ENCODE results near the gene PLA2G5.

DNA sequence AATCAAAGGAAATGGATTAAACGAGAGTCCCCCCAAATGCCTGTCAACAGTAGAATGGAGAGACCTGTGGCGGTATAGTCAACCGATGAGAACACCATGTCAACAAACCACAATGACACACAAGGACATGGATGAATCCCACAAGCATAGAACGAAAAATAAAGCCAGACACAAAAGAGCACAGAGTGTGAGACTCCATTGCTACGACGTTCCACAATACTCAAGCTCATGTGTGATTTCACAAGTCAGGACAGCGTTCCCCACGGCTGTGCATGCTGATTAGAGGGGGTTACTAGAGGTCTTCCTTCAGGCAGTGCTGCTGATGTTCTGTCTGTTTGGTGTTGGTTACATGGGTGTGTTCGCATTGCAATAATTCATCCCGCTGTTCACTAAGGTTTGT lies 55.1 kb downstream of the PLA2G5 start:
- TF ChIP-seq, protein P1, sequence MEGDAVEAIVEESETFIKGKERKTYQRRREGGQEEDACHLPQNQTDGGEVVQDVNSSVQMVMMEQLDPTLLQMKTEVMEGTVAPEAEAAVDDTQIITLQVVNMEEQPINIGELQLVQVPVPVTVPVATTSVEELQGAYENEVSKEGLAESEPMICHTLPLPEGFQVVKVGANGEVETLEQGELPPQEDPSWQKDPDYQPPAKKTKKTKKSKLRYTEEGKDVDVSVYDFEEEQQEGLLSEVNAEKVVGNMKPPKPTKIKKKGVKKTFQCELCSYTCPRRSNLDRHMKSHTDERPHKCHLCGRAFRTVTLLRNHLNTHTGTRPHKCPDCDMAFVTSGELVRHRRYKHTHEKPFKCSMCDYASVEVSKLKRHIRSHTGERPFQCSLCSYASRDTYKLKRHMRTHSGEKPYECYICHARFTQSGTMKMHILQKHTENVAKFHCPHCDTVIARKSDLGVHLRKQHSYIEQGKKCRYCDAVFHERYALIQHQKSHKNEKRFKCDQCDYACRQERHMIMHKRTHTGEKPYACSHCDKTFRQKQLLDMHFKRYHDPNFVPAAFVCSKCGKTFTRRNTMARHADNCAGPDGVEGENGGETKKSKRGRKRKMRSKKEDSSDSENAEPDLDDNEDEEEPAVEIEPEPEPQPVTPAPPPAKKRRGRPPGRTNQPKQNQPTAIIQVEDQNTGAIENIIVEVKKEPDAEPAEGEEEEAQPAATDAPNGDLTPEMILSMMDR (IDR thresholded peaks at IDR 0.05; ENCODE audit: low read depth, low read length), result no peak
- TF ChIP-seq POLR2A (IDR thresholded peaks at IDR 0.05; ENCODE audit: extremely low read depth, insufficient read length), result no peak
- TF ChIP-seq, protein P2, sequence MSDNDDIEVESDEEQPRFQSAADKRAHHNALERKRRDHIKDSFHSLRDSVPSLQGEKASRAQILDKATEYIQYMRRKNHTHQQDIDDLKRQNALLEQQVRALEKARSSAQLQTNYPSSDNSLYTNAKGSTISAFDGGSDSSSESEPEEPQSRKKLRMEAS (IDR thresholded peaks at IDR 0.05; ENCODE audit: low read depth, low read length), result no peak

All from NB4 (cell line).